ENCODE measurements around the gene PPP2R2D.
"Not testable (repeated sequence)": the region's sequence is repeated elsewhere in the genome, so short reads cannot be mapped to it uniquely, and the experiment has no call there.

GRCh38 chr10:131987786-131988185, 87.0 kb downstream of the PPP2R2D start:
- TF ChIP-seq CTCF (IDR thresholded peaks at IDR 0.05 in 4 of 5, conservative IDR thresholded peaks at IDR 0.05 in 1 of 5); POLR2A (IDR thresholded peaks at IDR 0.05): not testable (repeated sequence)

All from gastrocnemius medialis (tissue), 4 donors.